Fibroblast of villous mesenchyme (primary cell): ENCODE measurements around the gene CD34. TPM values are rescaled to one million over a fixed set of nuclear protein-coding genes. Genes with fewer than 3 reads are reported as not detected.
"Not testable (repeated sequence)": the region's sequence is repeated elsewhere in the genome, so short reads cannot be mapped to it uniquely, and the experiment has no call there.

ENCODE experiments used
- DNase-seq: peaks from one replicate; pipeline ENCODE4 v3.0.0-alpha.2; 2010; ENCODE audit warnings: low read depth
- H3K4me3 ChIP-seq: 2 replicates; pipeline ENCODE4 v1.5.1; 2011; ENCODE audit warnings: low read depth, mild to moderate bottlenecking, low read length
- CTCF ChIP-seq: IDR thresholded peaks from 2 replicates; pipeline ENCODE4 v1.5.1; 2012; ENCODE audit warnings: low read depth, mild to moderate bottlenecking, low read length; ENCODE audit not compliant: insufficient read depth
- total RNA-seq: library from RNA; depleted of rRNA; stranded (reverse); fragments of >200 nt; gene quantifications from 2 replicates; pipeline ENCODE4 v1.2.3, GENCODE V29; 2012

CD34 gene
- total RNA-seq, 1 donor = 0.43 TPM

- no peak for TF ChIP-seq CTCF
- DNase-seq = no peak
- H3K4me3 ChIP-seq = no peak overlapping the region
Observed at GRCh38 chr1:207878939-207879338, 32.0 kb downstream of the CD34 start.

GRCh38 chr1:207877914-207878313, 33.0 kb downstream of the CD34 start:
- DNase-seq, H3K4me3 ChIP-seq: not testable (repeated sequence)

GRCh38 chr1:207876131-207876530, 34.8 kb downstream of the CD34 start:
- H3K4me3 ChIP-seq = no peak overlapping the region
- peak; percentile 27 for TF ChIP-seq CTCF
- DNase-seq = no peak

- DNase-seq = no peak
- H3K4me3 ChIP-seq = no peak overlapping the region
- no peak for TF ChIP-seq CTCF
Observed at GRCh38 chr1:207875532-207875931, 35.4 kb downstream of the CD34 start.

- no peak overlapping the region for H3K4me3 ChIP-seq
- no peak for DNase-seq
- TF ChIP-seq CTCF = no peak
Observed at GRCh38 chr1:207873055-207873890, 37.7 kb downstream of the CD34 start.

- TF ChIP-seq CTCF = no peak
- no peak overlapping the region for H3K4me3 ChIP-seq
- DNase-seq = no peak
Observed at GRCh38 chr1:207872621-207873020, 38.3 kb downstream of the CD34 start.

- no peak overlapping the region for H3K4me3 ChIP-seq
- DNase-seq = no peak
- no peak for TF ChIP-seq CTCF
Observed at GRCh38 chr1:207871117-207871649, 39.7 kb downstream of the CD34 start.
